SU-DHL-6 (cell line): ENCODE data around the gene RINL.
A peak's percentile ranks its signal among the peaks of the same experiment; 100 is the strongest.

Source experiments
- H2AFZ ChIP-seq: fragments of 200-600 bp; sonication (generic); 2 replicates; pipeline ENCODE4 v1.6.1; 2014; ENCODE audit warnings: low read depth, mild to moderate bottlenecking, moderate library complexity, mixed read lengths, antibody characterized with exemption, low read length; ENCODE audit not compliant: severe bottlenecking
- H3F3A ChIP-seq: fragments of 200-600 bp; shearing (Covaris generic); 2 replicates; pipeline ENCODE4 v1.6.0; 2016; ENCODE audit warnings: antibody characterized with exemption, mild to moderate bottlenecking; ENCODE audit not compliant: insufficient read depth
- H3K27ac ChIP-seq: fragments of 200-600 bp; sonication (generic); 2 replicates; pipeline ENCODE4 v1.5.1; 2016; ENCODE audit warnings: low read depth, mild to moderate bottlenecking, low read length, moderate library complexity, mixed read lengths
- H3K27me3 ChIP-seq: fragments of 200-600 bp; sonication (generic), shearing (Covaris generic); 2 replicates; pipeline ENCODE4 v1.6.0; 2014; ENCODE audit warnings: mild to moderate bottlenecking, low read length
- H3K36me3 ChIP-seq: fragments of 200-600 bp; sonication (generic); 2 replicates; pipeline ENCODE4 v1.6.1; 2014; ENCODE audit warnings: mild to moderate bottlenecking, low read length, mixed read lengths
- H3K4me2 ChIP-seq: fragments of 300-600, 200-600 bp; shearing (Covaris generic), sonication (generic); 2 replicates; pipeline ENCODE4 v1.6.0; 2014; ENCODE audit warnings: low read length, low read depth, mild to moderate bottlenecking; ENCODE audit not compliant: poor library complexity, severe bottlenecking
- H3K4me3 ChIP-seq: fragments of 200-600 bp; sonication (generic); 2 replicates; pipeline ENCODE4 v1.5.1; 2014; ENCODE audit warnings: antibody characterized with exemption, low read length, mild to moderate bottlenecking, mixed read lengths; ENCODE audit not compliant: insufficient read depth, poor library complexity, severe bottlenecking
- H3K79me2 ChIP-seq: fragments of 200-600 bp; sonication (generic); 2 replicates; pipeline ENCODE4 v1.6.1; 2014; ENCODE audit warnings: mild to moderate bottlenecking, low read length, moderate library complexity; ENCODE audit not compliant: insufficient read depth
- H3K9ac ChIP-seq: fragments of 200-600 bp; sonication (generic); 2 replicates; pipeline ENCODE4 v1.7.0; 2014; ENCODE audit warnings: mild to moderate bottlenecking, low read length
- H3K9me2 ChIP-seq: fragments of 200-600 bp; sonication (generic); replicated peaks from 2 replicates; pipeline ENCODE4 v1.6.1; 2014; ENCODE audit warnings: low read length; ENCODE audit not compliant: insufficient read depth
- H3K9me3 ChIP-seq: fragments of 200-600 bp; sonication (generic); 2 replicates; pipeline ENCODE4 v1.6.1; 2014; ENCODE audit warnings: low read length, mixed read lengths; ENCODE audit not compliant: insufficient read depth
- H4K20me1 ChIP-seq: fragments of 200-600 bp; sonication (generic); 2 replicates; pipeline ENCODE4 v1.6.1; 2014; ENCODE audit warnings: low read depth, mild to moderate bottlenecking, antibody characterized with exemption, low read length, moderate library complexity, mixed read lengths
- CTCF ChIP-seq: fragments of 200-600 bp; sonication (generic); IDR thresholded peaks from one replicate; pipeline ENCODE4 v1.5.1; 2017; ENCODE audit warnings: antibody characterized with exemption, mild to moderate bottlenecking, low read length, moderate library complexity; ENCODE audit not compliant: insufficient read depth, poor library complexity, severe bottlenecking
- EZH2phosphoT487 ChIP-seq: fragments of 200-600 bp; sonication (generic), shearing (Covaris generic); conservative IDR thresholded peaks from 2 replicates; pipeline ENCODE4 v1.6.1; 2018; ENCODE audit warnings: mild to moderate bottlenecking, antibody characterized with exemption, low read length, moderate library complexity, mixed read lengths

The RINL gene

GRCh38 chr19:38850976-38851621 is 27.0 kb downstream of the RINL start:
- peak overlapping the region; percentile 90 for H3K27ac ChIP-seq
- peaks cover 37% of the 10 kb centered on the region for H3K79me2 ChIP-seq
- no peaks in the 10 kb centered on the region for H3K9me3 ChIP-seq
- H4K20me1 ChIP-seq: peaks cover 21% of the 10 kb centered on the region; the same call in 1 of the 2 replicates
- no peak overlapping the region for H2AFZ ChIP-seq
- no peaks in the 10 kb centered on the region for H3K27me3 ChIP-seq
- TF ChIP-seq EZH2phosphoT487: no peak
- TF ChIP-seq CTCF: no peak
- H3F3A ChIP-seq: peaks cover 25% of the 10 kb centered on the region
- H3K9me2 ChIP-seq: no peaks in the 10 kb centered on the region
- H3K36me3 ChIP-seq: peaks cover 21% of the 10 kb centered on the region
- H3K4me3 ChIP-seq: peak overlapping the region; percentile 46
- peak overlapping the region; percentile 70 for H3K9ac ChIP-seq
- H3K4me2 ChIP-seq: peak overlapping the region; percentile 73

GRCh38 chr19:38850436-38850975 is 27.6 kb downstream of the RINL start:
- Histone ChIP-seq H4K20me1 (peaks cover 27% of the 10 kb centered on the region), H3K4me2 (peak overlapping the region; percentile 73), H3K36me3 (peaks cover 26% of the 10 kb centered on the region), H3K27me3 (no peaks in the 10 kb centered on the region), H3K9me3 (no peaks in the 10 kb centered on the region), H3K27ac (peak overlapping the region; percentile 90), H3F3A (peaks cover 25% of the 10 kb centered on the region), H2AFZ (no peak overlapping the region), H3K9me2 (no peaks in the 10 kb centered on the region), H3K9ac (peak overlapping the region; percentile 70), H3K79me2 (peaks cover 43% of the 10 kb centered on the region), H3K4me3 (peak overlapping the region; percentile 46)
- no peak for TF ChIP-seq CTCF
- TF ChIP-seq EZH2phosphoT487: no peak

GRCh38 chr19:38849860-38850435 is 28.1 kb downstream of the RINL start, which contains the start of gene HNRNPL:
HNRNPL (minus strand) TSS chr19:38849986; CDS start chr19:38849966, 20 bp downstream.
- Histone ChIP-seq H3K9ac (peak within 1 kb of the TSS; percentile 98), H3K4me2 (peak within 1 kb of the TSS; percentile 73), H3F3A (peaks cover 28% of the 10 kb centered on the region), H3K4me3 (peak within 1 kb of the TSS; percentile 78), H3K36me3 (peaks cover 31% of the 10 kb centered on the region), H3K27ac (peak within 1 kb of the TSS; percentile 92), H3K9me3 (no peaks in the 10 kb centered on the region), H4K20me1 (peaks cover 32% of the 10 kb centered on the region), H2AFZ (no peak within 1 kb of the TSS), H3K27me3 (no peaks in the 10 kb centered on the region), H3K79me2 (peaks cover 49% of the 10 kb centered on the region), H3K9me2 (no peaks in the 10 kb centered on the region)
- TF ChIP-seq EZH2phosphoT487 (no peak), CTCF (no peak)
